Esophagus squamous epithelium (tissue), 4 donors: ENCODE results near the gene NLGN1.

Experiments
- POLR2A ChIP-seq, 4 donors: fragments of 450-650 bp; IDR thresholded peaks; one replicate each; pipeline ENCODE4 v1.6.1; 2017; ENCODE audit warnings: antibody characterized with exemption in 4 of 4, mild to moderate bottlenecking in 4 of 4, moderate library complexity in 3 of 4
- TF ChIP-seq, protein P1 (sequence below), 6 experiments: fragments of 450-650 bp in 4 of 6; fragments of 200-600 bp in 2 of 6; sonication (generic) in 2 of 6; IDR thresholded peaks; one replicate each; pipeline ENCODE4 v1.5.1; 2016 to 2019; ENCODE audit warnings: antibody characterized with exemption in 6 of 6, mild to moderate bottlenecking in 4 of 6, moderate library complexity in 4 of 6

DNA sequence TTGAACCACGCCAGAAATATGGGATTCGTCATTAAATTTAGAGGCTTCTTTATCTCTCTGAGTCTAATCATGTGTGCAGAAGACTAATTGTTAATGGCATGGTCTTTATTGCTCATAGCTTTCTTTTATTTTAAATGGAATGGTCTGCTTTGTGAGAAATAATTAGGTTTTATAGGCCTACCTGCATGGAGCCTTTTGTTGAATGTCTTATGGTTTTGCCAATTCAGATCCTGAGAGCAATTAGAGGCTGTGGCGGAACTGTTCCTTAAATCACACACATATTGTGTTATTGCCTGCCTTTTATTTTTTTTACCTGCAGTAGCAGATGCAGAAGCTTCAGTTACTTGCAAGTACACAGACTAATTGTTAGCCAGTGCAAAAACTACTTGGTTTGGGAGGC lies 306.2 kb downstream of the NLGN1 start:
- no peak for TF ChIP-seq POLR2A (IDR thresholded peaks at IDR 0.05)
- TF ChIP-seq, protein P1, sequence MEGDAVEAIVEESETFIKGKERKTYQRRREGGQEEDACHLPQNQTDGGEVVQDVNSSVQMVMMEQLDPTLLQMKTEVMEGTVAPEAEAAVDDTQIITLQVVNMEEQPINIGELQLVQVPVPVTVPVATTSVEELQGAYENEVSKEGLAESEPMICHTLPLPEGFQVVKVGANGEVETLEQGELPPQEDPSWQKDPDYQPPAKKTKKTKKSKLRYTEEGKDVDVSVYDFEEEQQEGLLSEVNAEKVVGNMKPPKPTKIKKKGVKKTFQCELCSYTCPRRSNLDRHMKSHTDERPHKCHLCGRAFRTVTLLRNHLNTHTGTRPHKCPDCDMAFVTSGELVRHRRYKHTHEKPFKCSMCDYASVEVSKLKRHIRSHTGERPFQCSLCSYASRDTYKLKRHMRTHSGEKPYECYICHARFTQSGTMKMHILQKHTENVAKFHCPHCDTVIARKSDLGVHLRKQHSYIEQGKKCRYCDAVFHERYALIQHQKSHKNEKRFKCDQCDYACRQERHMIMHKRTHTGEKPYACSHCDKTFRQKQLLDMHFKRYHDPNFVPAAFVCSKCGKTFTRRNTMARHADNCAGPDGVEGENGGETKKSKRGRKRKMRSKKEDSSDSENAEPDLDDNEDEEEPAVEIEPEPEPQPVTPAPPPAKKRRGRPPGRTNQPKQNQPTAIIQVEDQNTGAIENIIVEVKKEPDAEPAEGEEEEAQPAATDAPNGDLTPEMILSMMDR (IDR thresholded peaks at IDR 0.05): no peak
